ENCODE results near the gene TBC1D16.

DNA sequence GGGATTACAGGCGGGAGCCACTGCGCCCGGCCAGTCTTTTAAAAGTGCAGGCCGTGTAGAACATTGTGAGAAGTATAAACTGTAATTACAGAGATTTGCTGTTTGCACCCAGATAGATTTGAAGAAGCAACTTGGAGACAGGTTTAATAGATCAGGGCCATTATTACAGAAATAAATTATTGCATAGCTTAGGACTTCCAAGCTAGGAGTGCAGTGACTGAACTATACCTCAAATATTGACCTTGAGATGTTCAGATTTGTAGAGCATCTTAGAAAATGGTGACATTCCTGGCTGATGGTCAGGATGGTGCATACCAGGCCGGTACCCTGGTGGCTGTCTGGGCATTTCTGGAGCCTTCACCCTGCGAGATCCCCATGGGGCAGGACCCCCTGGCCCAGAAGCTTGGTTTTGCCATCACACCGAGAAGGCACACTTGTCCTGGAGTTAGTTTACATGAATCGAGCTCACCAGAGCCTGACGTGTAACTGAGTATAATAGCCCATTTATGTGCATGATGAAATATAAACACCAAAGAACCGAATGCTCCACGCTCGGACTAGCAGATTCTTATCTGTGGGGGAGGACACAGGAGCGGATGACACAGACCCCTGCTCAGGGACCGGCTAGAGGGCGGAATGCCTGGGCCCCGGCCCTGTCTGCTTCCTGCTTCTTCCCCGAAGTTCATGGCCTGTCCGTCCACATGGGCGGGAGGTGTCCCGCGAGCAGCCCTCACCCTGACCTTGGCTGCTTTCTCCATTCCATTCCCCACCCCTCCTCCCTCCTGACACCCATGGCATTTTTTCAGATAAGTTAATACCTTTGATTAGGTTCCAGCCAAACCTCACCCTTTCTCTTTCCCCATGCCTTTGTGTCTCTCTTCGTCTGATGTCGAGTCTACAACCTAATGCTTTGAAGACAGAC, 32.9 kb upstream of the TBC1D16 start:
- TF ChIP-seq, protein P1, sequence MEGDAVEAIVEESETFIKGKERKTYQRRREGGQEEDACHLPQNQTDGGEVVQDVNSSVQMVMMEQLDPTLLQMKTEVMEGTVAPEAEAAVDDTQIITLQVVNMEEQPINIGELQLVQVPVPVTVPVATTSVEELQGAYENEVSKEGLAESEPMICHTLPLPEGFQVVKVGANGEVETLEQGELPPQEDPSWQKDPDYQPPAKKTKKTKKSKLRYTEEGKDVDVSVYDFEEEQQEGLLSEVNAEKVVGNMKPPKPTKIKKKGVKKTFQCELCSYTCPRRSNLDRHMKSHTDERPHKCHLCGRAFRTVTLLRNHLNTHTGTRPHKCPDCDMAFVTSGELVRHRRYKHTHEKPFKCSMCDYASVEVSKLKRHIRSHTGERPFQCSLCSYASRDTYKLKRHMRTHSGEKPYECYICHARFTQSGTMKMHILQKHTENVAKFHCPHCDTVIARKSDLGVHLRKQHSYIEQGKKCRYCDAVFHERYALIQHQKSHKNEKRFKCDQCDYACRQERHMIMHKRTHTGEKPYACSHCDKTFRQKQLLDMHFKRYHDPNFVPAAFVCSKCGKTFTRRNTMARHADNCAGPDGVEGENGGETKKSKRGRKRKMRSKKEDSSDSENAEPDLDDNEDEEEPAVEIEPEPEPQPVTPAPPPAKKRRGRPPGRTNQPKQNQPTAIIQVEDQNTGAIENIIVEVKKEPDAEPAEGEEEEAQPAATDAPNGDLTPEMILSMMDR (conservative IDR thresholded peaks at IDR 0.05; ENCODE audit: low read length) = no peak
- TF ChIP-seq EZH2phosphoT487 (IDR thresholded peaks at IDR 0.05; ENCODE audit: borderline replicate concordance, low read depth, low read length) = no peak

Data from OCI-LY7 (cell line).